ENCODE data around the gene OR52E4.

Gene OR52E4

GRCh38 chr11:5880329-5880728 lies at the start of gene OR52E4:
OR52E4 (plus strand) TSS chr11:5880629; CDS start chr11:5884293, 3,664 bp downstream.
- Mint-ChIP-seq H3K9me3 (no peaks in the 10 kb centered on the region), H3K4me1 (no peaks in the 10 kb centered on the region), H3K4me3 (no peak within 1 kb of the TSS), H3K27ac (ENCODE audit: low read depth) (no peak within 1 kb of the TSS), H3K27me3 (peaks cover 8% of the 10 kb centered on the region), H3K36me3 (ENCODE audit: insufficient read depth) (no peaks in the 10 kb centered on the region)
- ATAC-seq (replicated peaks; ENCODE audit: extremely low read depth, poor library complexity, severe bottlenecking) (no peak), DNase-seq (ENCODE audit: low spot score in 2 of 2) (no peak)

GRCh38 chr11:5831196-5831829 lies 49.1 kb upstream of the OR52E4 start:
- Mint-ChIP-seq H3K27me3 (peaks cover 26% of the 10 kb centered on the region), H3K36me3 (ENCODE audit: insufficient read depth) (no peaks in the 10 kb centered on the region), H3K27ac (ENCODE audit: low read depth) (no peak overlapping the region), H3K9me3 (no peaks in the 10 kb centered on the region), H3K4me1 (no peaks in the 10 kb centered on the region), H3K4me3 (no peak overlapping the region)
- DNase-seq (ENCODE audit: low spot score in 2 of 2) (no peak), ATAC-seq (replicated peaks; ENCODE audit: extremely low read depth, poor library complexity, severe bottlenecking) (no peak)

GRCh38 chr11:5833446-5833845 lies 47.0 kb upstream of the OR52E4 start:
- no peaks in the 10 kb centered on the region for H3K4me1 Mint-ChIP-seq
- no peak overlapping the region for H3K27ac Mint-ChIP-seq (ENCODE audit: low read depth)
- DNase-seq (ENCODE audit: low spot score in 2 of 2) (no peak), ATAC-seq (replicated peaks; ENCODE audit: extremely low read depth, poor library complexity, severe bottlenecking) (no peak)
- H3K4me3 Mint-ChIP-seq: no peak overlapping the region
- no peaks in the 10 kb centered on the region for H3K9me3 Mint-ChIP-seq
- H3K27me3 Mint-ChIP-seq: peaks cover 36% of the 10 kb centered on the region
- H3K36me3 Mint-ChIP-seq (ENCODE audit: insufficient read depth): no peaks in the 10 kb centered on the region

- ATAC-seq (replicated peaks; ENCODE audit: extremely low read depth, poor library complexity, severe bottlenecking) (no peak), DNase-seq (ENCODE audit: low spot score in 2 of 2) (no peak)
- Mint-ChIP-seq H3K4me1 (no peaks in the 10 kb centered on the region), H3K27me3 (peaks cover 45% of the 10 kb centered on the region), H3K4me3 (no peak overlapping the region), H3K27ac (ENCODE audit: low read depth) (no peak overlapping the region), H3K36me3 (ENCODE audit: insufficient read depth) (no peaks in the 10 kb centered on the region), H3K9me3 (no peaks in the 10 kb centered on the region)
These were observed 42.7 kb upstream of the OR52E4 start for GRCh38 chr11:5837695-5838094.

GRCh38 chr11:5841797-5842196 lies 38.6 kb upstream of the OR52E4 start, which contains the start of gene OR52E6:
OR52E6 (minus strand) TSS chr11:5841897; CDS start chr11:5841897, 0 bp downstream.
- Mint-ChIP-seq H3K4me3 (no peak within 1 kb of the TSS), H3K9me3 (no peaks in the 10 kb centered on the region), H3K4me1 (no peaks in the 10 kb centered on the region), H3K36me3 (ENCODE audit: insufficient read depth) (no peaks in the 10 kb centered on the region), H3K27ac (ENCODE audit: low read depth) (no peak within 1 kb of the TSS), H3K27me3 (peaks cover 40% of the 10 kb centered on the region)
- DNase-seq (ENCODE audit: low spot score in 2 of 2) (no peak), ATAC-seq (replicated peaks; ENCODE audit: extremely low read depth, poor library complexity, severe bottlenecking) (no peak)

- no peak overlapping the region for H3K4me3 Mint-ChIP-seq
- no peaks in the 10 kb centered on the region for H3K9me3 Mint-ChIP-seq
- H3K27me3 Mint-ChIP-seq: peaks cover 12% of the 10 kb centered on the region
- H3K4me1 Mint-ChIP-seq: no peaks in the 10 kb centered on the region
- H3K36me3 Mint-ChIP-seq (ENCODE audit: insufficient read depth): no peaks in the 10 kb centered on the region
- DNase-seq (ENCODE audit: low spot score in 2 of 2) (no peak), ATAC-seq (replicated peaks; ENCODE audit: extremely low read depth, poor library complexity, severe bottlenecking) (no peak)
- no peak overlapping the region for H3K27ac Mint-ChIP-seq (ENCODE audit: low read depth)
These were observed 33.7 kb upstream of the OR52E4 start for GRCh38 chr11:5846701-5847100.

GRCh38 chr11:5847711-5848110 lies 32.7 kb upstream of the OR52E4 start:
- Mint-ChIP-seq H3K9me3 (no peaks in the 10 kb centered on the region), H3K4me1 (no peaks in the 10 kb centered on the region), H3K4me3 (no peak overlapping the region), H3K36me3 (ENCODE audit: insufficient read depth) (no peaks in the 10 kb centered on the region), H3K27ac (ENCODE audit: low read depth) (no peak overlapping the region), H3K27me3 (peaks cover 16% of the 10 kb centered on the region)
- DNase-seq (ENCODE audit: low spot score in 2 of 2) (no peak), ATAC-seq (replicated peaks; ENCODE audit: extremely low read depth, poor library complexity, severe bottlenecking) (no peak)

GRCh38 chr11:5851002-5851401 lies 29.4 kb upstream of the OR52E4 start:
- no peaks in the 10 kb centered on the region for H3K4me1 Mint-ChIP-seq
- H3K4me3 Mint-ChIP-seq: no peak overlapping the region
- H3K27ac Mint-ChIP-seq (ENCODE audit: low read depth): no peak overlapping the region
- no peaks in the 10 kb centered on the region for H3K9me3 Mint-ChIP-seq
- no peak for ATAC-seq (replicated peaks; ENCODE audit: extremely low read depth, poor library complexity, severe bottlenecking)
- H3K27me3 Mint-ChIP-seq: peaks cover 40% of the 10 kb centered on the region
- H3K36me3 Mint-ChIP-seq (ENCODE audit: insufficient read depth): no peaks in the 10 kb centered on the region
- no peak for DNase-seq (ENCODE audit: low spot score in 2 of 2)

GRCh38 chr11:5857590-5857989 lies 22.8 kb upstream of the OR52E4 start, which contains the start of gene OR52E8:
OR52E8 (minus strand) TSS chr11:5857690; CDS start chr11:5857690, 0 bp downstream.
- no peak within 1 kb of the TSS for H3K27ac Mint-ChIP-seq (ENCODE audit: low read depth)
- ATAC-seq (replicated peaks; ENCODE audit: extremely low read depth, poor library complexity, severe bottlenecking) (no peak), DNase-seq (ENCODE audit: low spot score in 2 of 2) (no peak)
- no peak within 1 kb of the TSS for H3K4me3 Mint-ChIP-seq
- no peaks in the 10 kb centered on the region for H3K9me3 Mint-ChIP-seq
- peaks cover 43% of the 10 kb centered on the region for H3K27me3 Mint-ChIP-seq
- no peaks in the 10 kb centered on the region for H3K36me3 Mint-ChIP-seq (ENCODE audit: insufficient read depth)
- no peaks in the 10 kb centered on the region for H3K4me1 Mint-ChIP-seq

- no peak for DNase-seq (ENCODE audit: low spot score in 2 of 2)
- Mint-ChIP-seq H3K9me3 (no peaks in the 10 kb centered on the region), H3K4me3 (no peak overlapping the region), H3K36me3 (ENCODE audit: insufficient read depth) (no peaks in the 10 kb centered on the region), H3K4me1 (no peaks in the 10 kb centered on the region), H3K27me3 (peaks cover 36% of the 10 kb centered on the region), H3K27ac (ENCODE audit: low read depth) (no peak overlapping the region)
- ATAC-seq (replicated peaks; ENCODE audit: extremely low read depth, poor library complexity, severe bottlenecking): no peak
These were observed 14.6 kb upstream of the OR52E4 start for GRCh38 chr11:5865826-5866225.

- ATAC-seq (replicated peaks; ENCODE audit: extremely low read depth, poor library complexity, severe bottlenecking) (no peak), DNase-seq (ENCODE audit: low spot score in 2 of 2) (no peak)
- H3K36me3 Mint-ChIP-seq (ENCODE audit: insufficient read depth): no peaks in the 10 kb centered on the region
- peaks cover 18% of the 10 kb centered on the region for H3K27me3 Mint-ChIP-seq
- no peak overlapping the region for H3K4me3 Mint-ChIP-seq
- no peaks in the 10 kb centered on the region for H3K4me1 Mint-ChIP-seq
- H3K9me3 Mint-ChIP-seq: no peaks in the 10 kb centered on the region
- H3K27ac Mint-ChIP-seq (ENCODE audit: low read depth): no peak overlapping the region
These were observed 1.9 kb upstream of the OR52E4 start for GRCh38 chr11:5878564-5878963.

GRCh38 chr11:5881756-5882155 lies 1.3 kb downstream of the OR52E4 start:
- no peak for DNase-seq (ENCODE audit: low spot score in 2 of 2)
- Mint-ChIP-seq H3K27ac (ENCODE audit: low read depth) (no peak overlapping the region), H3K4me1 (no peaks in the 10 kb centered on the region), H3K27me3 (peaks cover 9% of the 10 kb centered on the region), H3K4me3 (no peak overlapping the region), H3K36me3 (ENCODE audit: insufficient read depth) (no peaks in the 10 kb centered on the region), H3K9me3 (no peaks in the 10 kb centered on the region)
- ATAC-seq (replicated peaks; ENCODE audit: extremely low read depth, poor library complexity, severe bottlenecking): no peak

- peaks cover 27% of the 10 kb centered on the region for H3K27me3 Mint-ChIP-seq
- no peaks in the 10 kb centered on the region for H3K9me3 Mint-ChIP-seq
- no peak for DNase-seq (ENCODE audit: low spot score in 2 of 2)
These were observed 6.7 kb downstream of the OR52E4 start for GRCh38 chr11:5887172-5887571.

More at GRCh38 chr11:5887172-5887571, 6.7 kb downstream of the OR52E4 start:
- ATAC-seq (replicated peaks; ENCODE audit: extremely low read depth, poor library complexity, severe bottlenecking): no peak
- Mint-ChIP-seq H3K36me3 (ENCODE audit: insufficient read depth) (no peaks in the 10 kb centered on the region), H3K27ac (ENCODE audit: low read depth) (no peak overlapping the region), H3K4me3 (no peak overlapping the region), H3K4me1 (no peaks in the 10 kb centered on the region)
